ENCODE measurements around the gene PSME2.
"Not testable (repeated sequence)": the region's sequence is repeated elsewhere in the genome, so short reads cannot be mapped to it uniquely, and the experiment has no call there.

PSME2 gene

GRCh38 chr14:24114532-24115421 is 31.6 kb downstream of the PSME2 start, which contains the start of the genes DCAF11 and NRL:
TSS of gene DCAF11 (plus strand) at chr14:24114777. CDS start at chr14:24115595, 818 bp downstream.
TSS of gene NRL (minus strand) at chr14:24114949. CDS start at chr14:24082848, 32,101 bp downstream.
- peak; percentile 97 for DNase-seq (ENCODE audit: low spot score)

- peak; percentile 79 for DNase-seq (ENCODE audit: low spot score)
Observed at GRCh38 chr14:24113801-24114531, 32.4 kb downstream of the PSME2 start.

GRCh38 chr14:24113379-24113800 is 33.0 kb downstream of the PSME2 start:
- DNase-seq (ENCODE audit: low spot score): no peak

DNA sequence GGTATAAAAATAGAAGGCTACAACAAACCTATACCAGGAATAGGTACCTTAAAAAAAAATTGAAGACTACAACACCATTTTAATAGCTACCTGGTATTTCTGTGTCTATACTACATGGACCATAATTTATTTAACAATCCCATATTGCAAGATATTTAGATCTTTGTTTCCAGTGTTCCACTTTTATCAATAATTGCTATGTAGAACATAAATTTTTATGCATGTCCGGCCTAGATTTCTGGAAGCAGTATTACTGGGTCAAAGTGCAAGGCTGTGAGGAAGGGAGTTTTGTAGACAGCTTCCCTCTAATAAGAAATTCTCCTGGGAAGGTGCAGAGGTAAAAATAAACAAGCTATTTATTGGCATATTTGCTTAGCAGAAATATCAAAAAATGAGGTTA is 35.9 kb downstream of the PSME2 start:
- no peak for DNase-seq (ENCODE audit: low spot score)

GRCh38 chr14:24110060-24110459 is 36.4 kb downstream of the PSME2 start:
- no peak for DNase-seq (ENCODE audit: low spot score)

- DNase-seq (ENCODE audit: low spot score): no peak
Observed at GRCh38 chr14:24108336-24108874, 38.0 kb downstream of the PSME2 start.

- DNase-seq (ENCODE audit: low spot score): no peak
Observed at GRCh38 chr14:24106672-24107271, 39.6 kb downstream of the PSME2 start.

GRCh38 chr14:24105609-24106239 is 40.7 kb downstream of the PSME2 start:
- not testable (repeated sequence) for DNase-seq (ENCODE audit: low spot score)

DNA sequence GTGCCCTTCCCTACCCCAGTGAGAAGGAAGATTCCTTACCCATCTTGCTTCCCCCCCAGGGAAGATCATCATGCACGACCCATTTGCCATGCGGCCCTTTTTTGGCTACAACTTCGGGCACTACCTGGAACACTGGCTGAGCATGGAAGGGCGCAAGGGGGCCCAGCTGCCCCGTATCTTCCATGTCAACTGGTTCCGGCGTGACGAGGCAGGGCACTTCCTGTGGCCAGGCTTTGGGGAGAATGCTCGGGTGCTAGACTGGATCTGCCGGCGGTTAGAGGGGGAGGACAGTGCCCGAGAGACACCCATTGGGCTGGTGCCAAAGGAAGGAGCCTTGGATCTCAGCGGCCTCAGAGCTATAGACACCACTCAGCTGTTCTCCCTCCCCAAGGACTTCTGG is 43.0 kb downstream of the PSME2 start:
- DNase-seq (ENCODE audit: low spot score): no peak

GRCh38 chr14:24102357-24103048 is 43.9 kb downstream of the PSME2 start:
- DNase-seq (ENCODE audit: low spot score): no peak

GRCh38 chr14:24100982-24101494 is 45.4 kb downstream of the PSME2 start:
- no peak for DNase-seq (ENCODE audit: low spot score)

- no peak for DNase-seq (ENCODE audit: low spot score)
Observed at GRCh38 chr14:24100197-24100981, 46.0 kb downstream of the PSME2 start.

- DNase-seq (ENCODE audit: low spot score): peak; percentile 35
Observed at GRCh38 chr14:24098927-24099813, 47.2 kb downstream of the PSME2 start.

GRCh38 chr14:24098229-24098926 is 48.0 kb downstream of the PSME2 start:
- no peak for DNase-seq (ENCODE audit: low spot score)

- no peak for DNase-seq (ENCODE audit: low spot score)
Observed at GRCh38 chr14:24096545-24097181, 49.7 kb downstream of the PSME2 start.

DNA sequence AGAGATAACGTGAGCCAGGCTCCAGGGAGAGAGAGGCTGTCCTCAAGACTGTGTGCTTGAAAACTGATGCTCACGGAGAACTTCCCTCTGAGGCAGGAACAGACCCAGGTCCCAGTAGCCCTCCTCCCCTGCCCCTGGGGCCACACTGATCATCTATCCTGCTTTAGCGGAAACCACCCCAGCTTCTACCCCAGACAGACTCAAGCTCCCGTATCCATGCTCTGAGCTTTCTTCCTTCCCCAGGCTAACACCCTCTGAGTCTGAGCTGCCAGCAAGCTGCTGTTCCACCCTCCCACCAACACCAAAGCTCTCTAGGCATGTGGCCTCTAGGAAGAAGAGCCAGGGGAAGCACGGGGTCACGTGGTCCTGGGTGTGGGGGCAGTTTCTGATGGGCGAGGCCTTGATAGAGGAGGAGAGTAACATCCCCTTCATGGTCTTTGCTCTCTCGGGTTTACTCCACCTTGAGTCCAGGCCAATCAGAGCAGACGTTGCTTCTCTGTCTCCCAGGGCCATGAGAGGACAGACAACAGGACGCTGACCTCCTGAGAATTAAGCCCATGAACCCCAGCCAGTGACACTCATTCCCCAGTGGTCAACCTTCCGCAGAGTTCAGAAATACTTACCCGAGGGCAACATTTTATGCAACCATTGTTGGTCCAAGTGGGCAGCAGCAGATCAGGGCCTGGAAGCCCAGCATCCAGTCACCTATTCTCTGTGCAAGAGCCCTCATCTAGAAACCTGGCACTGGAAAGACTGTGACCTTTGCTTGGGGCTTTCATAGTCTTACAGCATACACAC is 50.9 kb downstream of the PSME2 start:
- peak; percentile 61 for DNase-seq (ENCODE audit: low spot score)

GRCh38 chr14:24094841-24095270 is 51.6 kb downstream of the PSME2 start:
- no peak for DNase-seq (ENCODE audit: low spot score)
